Measurements from ENCODE around the gene SSR4. TPM values are rescaled to one million over a fixed set of nuclear protein-coding genes. Genes with fewer than 3 reads are reported as not detected.

SSR4 gene
- total RNA-seq, 1 donor = 133 TPM

DNA sequence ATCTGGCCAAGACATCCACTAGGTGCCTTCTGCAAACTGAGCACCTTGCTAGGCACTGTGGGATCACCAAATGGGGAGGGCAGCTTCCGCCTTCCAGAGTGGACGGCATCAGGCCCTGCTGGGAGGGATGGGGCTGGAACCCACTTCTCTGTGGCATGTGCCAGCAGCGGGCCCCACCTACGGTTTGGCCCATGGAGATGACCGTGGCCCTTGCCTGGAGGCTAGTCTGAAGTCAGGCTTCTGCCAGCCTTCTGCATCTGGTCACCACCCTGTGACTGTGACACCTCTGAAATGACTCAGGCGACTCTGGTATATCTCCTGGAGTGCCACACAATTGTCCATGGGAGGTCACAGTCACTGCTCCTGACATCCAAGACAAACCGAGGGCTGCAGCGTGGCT, 7.2 kb downstream of the SSR4 start:
- H3K4me3 ChIP-seq (ENCODE audit: low read depth, low read length) = no peak overlapping the region
- TF ChIP-seq, protein P1, sequence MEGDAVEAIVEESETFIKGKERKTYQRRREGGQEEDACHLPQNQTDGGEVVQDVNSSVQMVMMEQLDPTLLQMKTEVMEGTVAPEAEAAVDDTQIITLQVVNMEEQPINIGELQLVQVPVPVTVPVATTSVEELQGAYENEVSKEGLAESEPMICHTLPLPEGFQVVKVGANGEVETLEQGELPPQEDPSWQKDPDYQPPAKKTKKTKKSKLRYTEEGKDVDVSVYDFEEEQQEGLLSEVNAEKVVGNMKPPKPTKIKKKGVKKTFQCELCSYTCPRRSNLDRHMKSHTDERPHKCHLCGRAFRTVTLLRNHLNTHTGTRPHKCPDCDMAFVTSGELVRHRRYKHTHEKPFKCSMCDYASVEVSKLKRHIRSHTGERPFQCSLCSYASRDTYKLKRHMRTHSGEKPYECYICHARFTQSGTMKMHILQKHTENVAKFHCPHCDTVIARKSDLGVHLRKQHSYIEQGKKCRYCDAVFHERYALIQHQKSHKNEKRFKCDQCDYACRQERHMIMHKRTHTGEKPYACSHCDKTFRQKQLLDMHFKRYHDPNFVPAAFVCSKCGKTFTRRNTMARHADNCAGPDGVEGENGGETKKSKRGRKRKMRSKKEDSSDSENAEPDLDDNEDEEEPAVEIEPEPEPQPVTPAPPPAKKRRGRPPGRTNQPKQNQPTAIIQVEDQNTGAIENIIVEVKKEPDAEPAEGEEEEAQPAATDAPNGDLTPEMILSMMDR (IDR thresholded peaks at IDR 0.05; ENCODE audit: insufficient read depth, low read depth, low read length) = no peak
- DNase-seq (ENCODE audit: low read depth) = no peak

DNA sequence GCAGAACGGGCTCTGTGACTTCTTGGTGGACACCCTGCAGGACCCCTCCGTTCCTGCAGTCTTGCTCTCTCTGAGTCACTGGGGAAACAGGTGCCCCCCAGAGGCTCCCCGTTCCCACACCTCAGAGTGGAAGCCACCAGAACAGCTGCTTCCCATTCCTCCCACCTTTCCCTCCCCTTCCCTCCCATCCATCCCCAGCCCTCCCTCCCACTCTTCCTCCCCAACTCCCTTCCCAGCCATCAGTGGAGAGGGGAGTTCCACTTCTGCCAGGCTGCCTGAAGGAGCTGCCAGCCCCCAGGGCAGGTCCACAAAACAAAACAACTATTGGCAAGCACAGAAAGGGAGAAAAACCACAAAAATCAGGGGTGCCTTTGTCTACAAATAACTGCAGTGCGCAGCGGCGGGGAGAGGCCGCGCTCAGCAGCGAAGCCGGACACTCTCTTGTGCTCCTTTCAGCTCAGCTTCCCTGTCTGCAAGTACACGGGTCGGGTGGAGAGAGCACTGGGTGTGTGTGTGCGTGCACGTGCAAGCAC, 8.1 kb downstream of the SSR4 start:
- no peak overlapping the region for H3K4me3 ChIP-seq (ENCODE audit: low read depth, low read length)
- TF ChIP-seq, protein P1 (IDR thresholded peaks at IDR 0.05; ENCODE audit: insufficient read depth, low read depth, low read length) = no peak
- no peak for DNase-seq (ENCODE audit: low read depth)

DNA sequence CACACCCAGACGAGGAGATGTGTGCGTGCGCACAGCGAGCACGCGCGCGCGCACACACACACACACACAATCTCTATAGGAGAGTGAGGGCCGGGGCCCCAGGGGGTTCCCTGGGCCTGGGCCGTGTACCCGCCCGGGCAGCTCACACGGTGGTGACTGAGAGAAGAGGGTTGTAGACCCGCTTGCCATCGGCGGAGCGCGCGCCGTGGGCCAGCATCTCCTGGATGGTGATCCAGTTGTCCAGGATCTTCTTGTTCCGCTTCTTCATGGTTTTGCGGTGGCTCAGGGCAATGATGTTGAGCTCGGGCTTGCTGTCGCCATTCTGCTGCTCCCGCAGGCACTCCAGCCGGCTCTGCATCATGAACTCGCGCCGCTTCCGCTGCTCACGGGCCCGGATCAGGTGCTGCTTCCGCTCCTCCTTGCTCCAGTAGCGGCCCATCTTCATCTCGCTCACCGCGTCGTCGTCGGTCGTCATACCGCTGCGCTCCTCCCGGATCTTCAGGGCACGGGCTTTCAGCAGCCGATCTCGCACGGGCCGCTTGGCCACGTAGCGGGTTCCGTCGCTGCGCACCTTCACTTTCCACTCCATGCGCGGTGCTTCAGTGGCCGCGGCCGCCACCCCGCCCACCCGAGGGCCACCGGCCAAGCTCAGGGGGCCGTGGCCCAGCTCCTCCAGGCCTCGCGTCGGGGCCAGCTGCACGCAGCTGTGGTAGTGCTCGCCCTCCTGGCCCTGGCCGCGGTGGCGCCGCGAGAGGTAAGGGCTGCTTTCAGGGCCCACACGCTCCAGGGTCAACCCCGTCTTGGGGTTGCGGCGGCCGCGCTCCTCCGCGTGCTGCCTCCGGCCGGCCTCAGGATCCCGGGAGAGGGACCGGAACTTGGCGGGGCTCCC, 9.0 kb downstream of the SSR4 start:
- no peak for DNase-seq (ENCODE audit: low read depth)
- no peak overlapping the region for H3K4me3 ChIP-seq (ENCODE audit: low read depth, low read length)
- TF ChIP-seq, protein P1 (IDR thresholded peaks at IDR 0.05; ENCODE audit: insufficient read depth, low read depth, low read length) = no peak

DNA sequence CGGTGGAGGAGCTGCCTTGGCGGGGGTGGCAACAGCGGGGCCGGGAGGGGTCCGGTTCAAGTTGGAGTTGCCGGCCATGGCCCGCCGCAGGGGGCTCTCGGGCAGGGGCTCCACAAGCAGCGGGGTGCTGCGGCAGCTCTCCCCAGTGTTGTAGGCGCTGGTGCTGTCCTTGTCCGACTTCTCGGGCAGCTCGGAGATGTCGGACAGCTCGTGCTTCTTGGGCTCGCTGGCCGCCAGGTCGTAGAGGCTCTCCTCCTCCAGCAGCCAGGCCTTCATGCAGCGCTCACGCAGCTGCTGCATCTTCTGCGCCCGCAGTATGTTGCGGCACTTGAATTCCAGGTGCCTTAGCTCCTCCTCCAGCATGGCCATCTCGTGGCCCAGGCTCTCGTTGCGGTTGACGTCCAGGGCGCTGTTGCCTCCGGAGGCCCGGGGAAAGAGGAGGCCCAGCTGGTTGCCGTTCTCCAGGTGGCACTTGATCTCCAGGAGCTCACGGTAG, 9.7 kb downstream of the SSR4 start:
- DNase-seq (ENCODE audit: low read depth) = no peak
- TF ChIP-seq, protein P1 (IDR thresholded peaks at IDR 0.05; ENCODE audit: insufficient read depth, low read depth, low read length) = no peak
- H3K4me3 ChIP-seq (ENCODE audit: low read depth, low read length) = no peak overlapping the region

DNA sequence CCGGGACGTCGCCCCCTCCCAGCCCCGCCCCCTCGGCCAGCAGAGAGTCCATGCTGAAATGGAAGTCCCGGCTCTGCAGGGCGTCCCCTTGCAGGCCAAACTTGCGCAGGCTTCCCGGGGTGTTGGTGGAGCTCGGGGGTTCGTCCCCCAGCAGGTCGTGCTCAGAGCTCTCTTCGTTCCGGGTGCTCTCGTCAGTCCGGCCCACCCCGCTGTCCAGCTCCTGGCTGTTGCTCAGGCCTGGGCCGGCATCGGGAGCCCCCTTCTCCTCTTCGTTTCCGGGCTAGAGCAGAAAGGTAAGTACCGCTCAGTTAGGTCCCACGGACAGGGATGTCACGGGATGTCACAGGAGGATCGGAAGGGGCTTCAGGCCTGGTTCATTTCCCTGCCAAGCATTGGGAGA, 10.2 kb downstream of the SSR4 start:
- no peak for DNase-seq (ENCODE audit: low read depth)
- TF ChIP-seq, protein P1 (IDR thresholded peaks at IDR 0.05; ENCODE audit: insufficient read depth, low read depth, low read length) = no peak
- no peak overlapping the region for H3K4me3 ChIP-seq (ENCODE audit: low read depth, low read length)

DNA sequence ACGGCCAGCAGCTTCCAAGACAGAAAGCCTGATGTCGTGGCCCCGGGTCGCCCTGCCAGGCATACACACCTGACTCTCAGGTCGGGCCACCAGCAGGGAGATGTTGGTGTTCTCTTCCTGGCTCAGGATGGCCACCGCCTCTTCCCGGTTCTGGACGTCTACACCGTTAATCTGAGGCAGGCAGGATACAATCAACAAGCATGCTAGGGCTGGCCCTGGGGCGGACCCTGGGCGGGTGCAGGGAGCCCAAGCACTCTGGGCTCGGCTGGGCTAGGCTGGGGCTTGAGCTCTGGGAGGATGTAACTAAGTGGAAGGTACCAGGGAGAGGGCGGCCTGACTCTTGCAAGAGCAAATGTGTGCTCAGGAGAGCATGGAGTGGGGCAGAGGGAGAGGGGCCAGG, 11.0 kb downstream of the SSR4 start:
- no peak overlapping the region for H3K4me3 ChIP-seq (ENCODE audit: low read depth, low read length)
- DNase-seq (ENCODE audit: low read depth) = no peak
- TF ChIP-seq, protein P1 (IDR thresholded peaks at IDR 0.05; ENCODE audit: insufficient read depth, low read depth, low read length) = no peak

Measured in fibroblast of villous mesenchyme (primary cell).